Bronchial epithelial cell (primary cell): ENCODE data around the gene DTNB. TPM values are rescaled to one million over a fixed set of nuclear protein-coding genes. Genes with fewer than 3 reads are reported as not detected.
"Not testable (repeated sequence)": the region's sequence is repeated elsewhere in the genome, so short reads cannot be mapped to it uniquely, and the experiment has no call there.

ENCODE experiments used
- DNase-seq: peaks from one replicate; pipeline ENCODE4 v3.0.0-alpha.2; 2010; ENCODE audit warnings: low read depth
- FAIRE-seq: peaks from 2 replicates; lab custom pipeline; 2011; peaks lifted over from hg19 to GRCh38; lab: Jason Lieb, UNC
- H3K27me3 ChIP-seq: 2 replicates; pipeline ENCODE4 v1.5.1; 2011; ENCODE audit warnings: low read length; ENCODE audit not compliant: control insufficient read depth, insufficient read depth
- H3K36me3 ChIP-seq: 2 replicates; pipeline ENCODE4 v1.5.1; 2011; ENCODE audit warnings: low read length; ENCODE audit not compliant: control insufficient read depth, insufficient read depth
- H3K4me3 ChIP-seq: 2 replicates; pipeline ENCODE4 v1.5.1; 2011; ENCODE audit warnings: mild to moderate bottlenecking, low read depth, low read length, control low read depth
- total RNA-seq: library from RNA; depleted of rRNA; stranded (reverse); fragments of >200 nt; gene quantifications from 2 replicates; pipeline ENCODE4 v1.2.1, GENCODE V29; 2014
- TF ChIP-seq, protein P1 (sequence below): IDR thresholded peaks from 2 replicates; pipeline ENCODE4 v1.5.1; 2011; ENCODE audit warnings: mild to moderate bottlenecking, moderate library complexity, low read length, control low read depth, inconsistent platforms; ENCODE audit not compliant: insufficient read depth, severe bottlenecking

Gene DTNB
- total RNA-seq, 1 donor from 2014 or later, result 8.4 TPM

DNA sequence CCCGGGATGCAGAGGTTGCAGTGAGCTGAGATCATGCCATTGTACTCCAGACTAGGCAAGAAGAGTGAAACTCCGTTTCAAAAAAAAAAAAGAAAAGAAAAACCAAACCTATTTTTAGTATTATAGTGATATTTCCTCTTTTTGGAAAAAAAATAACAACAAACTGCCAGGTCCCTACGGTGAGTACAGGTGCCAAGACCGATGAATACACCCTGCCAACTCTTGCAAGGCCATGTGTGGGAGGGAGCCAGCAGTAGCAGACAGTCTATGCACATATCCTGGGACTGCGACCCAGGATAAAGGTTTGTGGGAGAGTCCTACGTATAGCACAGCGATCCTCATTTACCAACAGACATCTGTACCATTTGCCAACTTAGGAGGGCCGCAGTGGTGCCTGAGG, 262.1 kb downstream of the DTNB start:
- Histone ChIP-seq H3K36me3 (no peaks in the 10 kb centered on the region), H3K4me3 (no peak overlapping the region), H3K27me3 (no peaks in the 10 kb centered on the region)
- no peak for FAIRE-seq
- DNase-seq, result no peak
- TF ChIP-seq, protein P1, sequence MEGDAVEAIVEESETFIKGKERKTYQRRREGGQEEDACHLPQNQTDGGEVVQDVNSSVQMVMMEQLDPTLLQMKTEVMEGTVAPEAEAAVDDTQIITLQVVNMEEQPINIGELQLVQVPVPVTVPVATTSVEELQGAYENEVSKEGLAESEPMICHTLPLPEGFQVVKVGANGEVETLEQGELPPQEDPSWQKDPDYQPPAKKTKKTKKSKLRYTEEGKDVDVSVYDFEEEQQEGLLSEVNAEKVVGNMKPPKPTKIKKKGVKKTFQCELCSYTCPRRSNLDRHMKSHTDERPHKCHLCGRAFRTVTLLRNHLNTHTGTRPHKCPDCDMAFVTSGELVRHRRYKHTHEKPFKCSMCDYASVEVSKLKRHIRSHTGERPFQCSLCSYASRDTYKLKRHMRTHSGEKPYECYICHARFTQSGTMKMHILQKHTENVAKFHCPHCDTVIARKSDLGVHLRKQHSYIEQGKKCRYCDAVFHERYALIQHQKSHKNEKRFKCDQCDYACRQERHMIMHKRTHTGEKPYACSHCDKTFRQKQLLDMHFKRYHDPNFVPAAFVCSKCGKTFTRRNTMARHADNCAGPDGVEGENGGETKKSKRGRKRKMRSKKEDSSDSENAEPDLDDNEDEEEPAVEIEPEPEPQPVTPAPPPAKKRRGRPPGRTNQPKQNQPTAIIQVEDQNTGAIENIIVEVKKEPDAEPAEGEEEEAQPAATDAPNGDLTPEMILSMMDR, result no peak

DNA sequence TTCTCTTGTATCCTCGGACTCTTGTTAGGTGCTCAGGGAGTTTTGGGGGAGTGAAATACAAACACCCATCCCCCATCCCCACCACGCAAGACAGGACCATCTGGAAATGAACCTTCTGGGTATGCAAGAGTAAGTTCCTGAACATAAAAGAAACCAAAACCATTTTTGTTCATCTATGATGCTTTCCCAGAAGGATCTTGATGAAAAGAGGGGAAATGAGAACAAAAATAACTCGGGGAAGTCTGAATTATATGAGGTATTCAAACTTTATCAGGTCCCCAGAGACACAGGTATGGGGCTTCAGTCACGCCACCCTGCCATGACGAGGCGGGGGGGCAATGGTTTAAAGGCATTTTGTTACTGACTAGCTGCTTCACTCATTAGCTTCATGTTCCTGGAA, 263.0 kb downstream of the DTNB start:
- DNase-seq (no peak), FAIRE-seq (no peak)
- TF ChIP-seq, protein P1, result no peak

DNA sequence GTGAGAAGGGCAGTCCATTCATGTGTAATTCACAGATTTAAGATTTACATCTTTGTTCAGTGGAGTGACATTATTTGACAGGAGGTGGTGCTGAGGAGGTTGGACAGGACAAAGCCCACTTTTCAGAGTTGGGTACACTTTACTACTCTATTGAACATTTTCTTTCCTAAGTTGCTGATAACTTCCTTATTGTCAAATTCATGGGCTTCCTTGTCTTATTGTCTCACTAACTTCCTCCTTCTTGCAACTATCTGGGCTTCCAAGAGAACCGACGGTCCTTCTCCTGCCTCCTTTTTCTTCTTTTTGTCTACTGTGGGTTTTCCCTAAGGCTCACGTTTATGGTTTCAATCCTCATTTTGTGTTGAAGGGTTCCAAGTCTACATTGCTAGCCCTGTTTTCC, 263.9 kb downstream of the DTNB start:
- no peaks in the 10 kb centered on the region for H3K27me3 ChIP-seq
- FAIRE-seq (no peak), DNase-seq (no peak)
- no peaks in the 10 kb centered on the region for H3K36me3 ChIP-seq
- no peak overlapping the region for H3K4me3 ChIP-seq
- TF ChIP-seq, protein P1, result no peak

More for the DNA sequence above, 263.0 kb downstream of the DTNB start:
- H3K4me3 ChIP-seq, result no peak overlapping the region
- no peaks in the 10 kb centered on the region for H3K36me3 ChIP-seq
- H3K27me3 ChIP-seq, result no peaks in the 10 kb centered on the region

DNA sequence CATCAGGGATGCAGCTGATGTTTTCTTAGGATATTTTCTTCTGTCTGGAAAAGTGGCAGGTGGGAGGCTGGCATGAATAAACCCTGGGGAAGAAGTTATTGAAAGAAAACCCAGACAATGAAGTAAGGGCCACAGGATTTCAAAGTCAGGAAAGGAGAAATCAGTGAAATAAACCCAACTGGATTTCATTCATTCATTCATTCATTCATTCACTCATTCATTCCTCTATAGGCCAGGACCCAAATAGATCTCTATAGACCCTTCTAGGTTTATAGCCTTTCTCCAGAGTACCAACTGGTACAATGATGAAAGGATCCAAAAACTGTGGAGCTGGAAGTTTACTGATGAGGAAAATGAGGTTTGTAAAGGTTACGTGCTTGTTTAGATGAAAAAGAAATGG, 264.3 kb downstream of the DTNB start:
- TF ChIP-seq, protein P1, result no peak
- H3K36me3 ChIP-seq, result no peaks in the 10 kb centered on the region
- no peak for DNase-seq
- H3K4me3 ChIP-seq, result no peak overlapping the region
- H3K27me3 ChIP-seq, result no peaks in the 10 kb centered on the region
- no peak for FAIRE-seq

DNA sequence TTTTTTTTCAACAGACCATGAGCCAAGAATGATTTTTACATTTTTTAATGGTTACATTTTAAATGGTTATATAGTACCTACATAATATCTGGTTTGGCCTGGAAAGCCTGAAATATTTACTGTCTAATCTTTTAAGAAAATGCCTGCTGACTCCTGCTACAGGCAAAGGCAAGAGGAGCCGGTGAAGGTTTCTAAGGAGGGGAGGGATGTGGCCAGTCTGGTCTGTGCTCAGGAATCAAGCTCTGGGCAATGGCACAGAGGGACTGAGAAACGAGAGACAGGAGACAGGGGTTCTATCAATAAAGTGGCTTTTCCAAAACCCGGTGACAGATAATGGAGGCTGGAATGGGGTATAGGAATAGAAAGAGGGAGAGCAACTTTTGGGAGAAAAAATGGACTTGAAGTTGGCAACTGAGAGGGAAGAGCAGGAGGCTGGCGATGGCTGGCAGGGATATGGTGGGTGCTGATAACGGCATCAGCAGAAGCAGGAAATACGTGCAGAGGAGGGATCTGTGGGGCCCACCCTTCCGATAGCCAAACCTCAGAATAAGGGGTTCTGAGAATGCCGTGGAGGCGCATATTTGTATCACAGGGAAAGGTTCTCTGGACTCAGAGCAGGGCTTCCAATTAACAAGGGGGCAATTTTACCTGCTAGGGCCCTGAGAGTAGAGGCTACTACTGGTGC, 267.6 kb downstream of the DTNB start:
- TF ChIP-seq, protein P1, result no peak
- H3K36me3 ChIP-seq, result no peaks in the 10 kb centered on the region
- no peak for FAIRE-seq
- H3K4me3 ChIP-seq, result no peak overlapping the region
- no peaks in the 10 kb centered on the region for H3K27me3 ChIP-seq
- DNase-seq, result no peak

DNA sequence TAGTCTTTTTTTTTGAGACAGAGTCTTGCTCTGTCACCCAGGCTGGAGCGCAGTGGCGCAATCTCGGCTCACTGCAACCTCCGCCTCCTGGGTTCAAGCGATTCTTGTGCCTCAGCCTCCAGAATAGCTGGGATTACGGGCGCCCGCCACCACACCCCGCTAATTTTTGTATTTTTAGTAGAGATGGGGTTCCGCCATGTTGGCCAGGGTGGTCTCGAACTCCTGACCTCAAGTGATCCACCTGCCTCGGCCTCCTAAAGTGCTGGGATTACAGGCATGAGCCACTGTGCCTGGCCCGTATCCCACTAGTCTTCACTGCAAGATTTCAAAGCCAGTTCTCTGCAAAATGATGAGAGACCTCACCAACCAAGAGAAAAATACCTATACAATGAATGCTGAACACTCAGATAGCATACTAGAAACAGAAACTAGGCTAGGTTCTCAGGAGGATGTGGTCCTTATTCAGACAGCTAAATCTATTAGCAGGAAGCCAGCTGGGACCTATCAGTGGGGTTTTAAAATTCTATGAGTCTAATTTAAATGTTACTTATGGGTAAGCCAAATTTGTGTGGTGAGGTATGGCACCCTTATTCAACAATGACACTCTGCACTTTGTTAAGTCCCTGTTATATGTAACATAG, 270.1 kb downstream of the DTNB start:
- H3K36me3 ChIP-seq, H3K27me3 ChIP-seq, H3K4me3 ChIP-seq, DNase-seq, FAIRE-seq: not testable (repeated sequence)
